ENCODE results near the gene DNAJB9.

The DNAJB9 gene

GRCh38 chr7:108557191-108557590, 12.5 kb upstream of the DNAJB9 start:
- no peak for TF ChIP-seq CTCF (IDR thresholded peaks at IDR 0.05; ENCODE audit: borderline replicate concordance, control extremely low read depth, extremely low read depth, insufficient read depth, missing control alignments)
- in situ Hi-C loops (cut with MboI; ENCODE audit: low sequenced_read_pairs, unreplicated experiment) = no loop called here
- DNase-seq (ENCODE audit: low spot score) = no peak

GRCh38 chr7:108557617-108558016, 12.1 kb upstream of the DNAJB9 start:
- in situ Hi-C loops (cut with MboI; ENCODE audit: low sequenced_read_pairs, unreplicated experiment) = no loop called here
- no peak for DNase-seq (ENCODE audit: low spot score)
- TF ChIP-seq CTCF (IDR thresholded peaks at IDR 0.05; ENCODE audit: borderline replicate concordance, control extremely low read depth, extremely low read depth, insufficient read depth, missing control alignments) = no peak

- DNase-seq (ENCODE audit: low spot score) = no peak
- in situ Hi-C loops (cut with MboI; ENCODE audit: low sequenced_read_pairs, unreplicated experiment) = no loop called here
- no peak for TF ChIP-seq CTCF (IDR thresholded peaks at IDR 0.05; ENCODE audit: borderline replicate concordance, control extremely low read depth, extremely low read depth, insufficient read depth, missing control alignments)
Measured at GRCh38 chr7:108559253-108559652, 10.4 kb upstream of the DNAJB9 start.

- TF ChIP-seq CTCF (IDR thresholded peaks at IDR 0.05; ENCODE audit: borderline replicate concordance, control extremely low read depth, extremely low read depth, insufficient read depth, missing control alignments) = no peak
- in situ Hi-C loops (cut with MboI; ENCODE audit: low sequenced_read_pairs, unreplicated experiment) = no loop called here
- DNase-seq (ENCODE audit: low spot score) = no peak
Measured at GRCh38 chr7:108561047-108561619, 8.5 kb upstream of the DNAJB9 start.

GRCh38 chr7:108565987-108566386, 3.7 kb upstream of the DNAJB9 start:
- in situ Hi-C loops (cut with MboI; ENCODE audit: low sequenced_read_pairs, unreplicated experiment) = no loop called here
- TF ChIP-seq CTCF (IDR thresholded peaks at IDR 0.05; ENCODE audit: borderline replicate concordance, control extremely low read depth, extremely low read depth, insufficient read depth, missing control alignments) = no peak
- no peak for DNase-seq (ENCODE audit: low spot score)

GRCh38 chr7:108568801-108569380, 783 bp upstream of the DNAJB9 start:
- no peak for TF ChIP-seq CTCF (IDR thresholded peaks at IDR 0.05; ENCODE audit: borderline replicate concordance, control extremely low read depth, extremely low read depth, insufficient read depth, missing control alignments)
- DNase-seq (ENCODE audit: low spot score) = no peak
- in situ Hi-C loops (cut with MboI; ENCODE audit: low sequenced_read_pairs, unreplicated experiment) = no loop called here
